OCI-LY3 (cell line): ENCODE data around the gene AKAP9.

Source experiments
- H2AFZ ChIP-seq: fragments of 200-600, 300-600 bp; shearing (Covaris generic); 2 replicates; pipeline ENCODE4 v1.6.0; 2014; ENCODE audit warnings: antibody characterized with exemption, low read depth, low read length
- H3K27ac ChIP-seq: fragments of 200-600, 300-600 bp; sonication (generic); 2 replicates; pipeline ENCODE4 v1.5.1; 2014; ENCODE audit warnings: mild to moderate bottlenecking, low read length, moderate library complexity, mixed read lengths
- H3K27me3 ChIP-seq: fragments of 200-600, 300-600 bp; sonication (generic); 2 replicates; pipeline ENCODE4 v1.6.1; 2014; ENCODE audit warnings: low read depth, low read length, mixed read lengths
- H3K36me3 ChIP-seq: fragments of 200-600, 300-600 bp; sonication (generic); replicated peaks from 2 replicates; pipeline ENCODE3; 2014; ENCODE audit warnings: low read depth, low read length, mixed read lengths
- H3K4me1 ChIP-seq: fragments of 300-600, 200-600 bp; sonication (generic); 2 replicates; pipeline ENCODE4 v1.6.1; 2014; ENCODE audit warnings: low read length, mixed read lengths
- H3K4me2 ChIP-seq: fragments of 200-600, 300-600 bp; sonication (generic); 2 replicates; pipeline ENCODE4 v1.6.1; 2014; ENCODE audit warnings: low read length, mixed read lengths
- H3K4me3 ChIP-seq: fragments of 300-600, 200-600 bp; sonication (generic); 2 replicates; pipeline ENCODE4 v1.5.1; 2014; ENCODE audit warnings: antibody characterized with exemption, mild to moderate bottlenecking, low read length, moderate library complexity
- H3K79me2 ChIP-seq: fragments of 300-600, 200-600 bp; shearing (Covaris generic); 2 replicates; pipeline ENCODE4 v1.6.1; 2014; ENCODE audit warnings: mild to moderate bottlenecking, low read length, mixed read lengths
- H3K9ac ChIP-seq: fragments of 300-600, 200-600 bp; shearing (Covaris generic); 2 replicates; pipeline ENCODE4 v1.6.0; 2014; ENCODE audit warnings: mild to moderate bottlenecking, low read length, moderate library complexity
- H3K9me3 ChIP-seq: fragments of 200-600, 300-600 bp; shearing (Covaris generic); 2 replicates; pipeline ENCODE4 v1.6.1; 2014; ENCODE audit warnings: low read length, mixed read lengths; ENCODE audit not compliant: insufficient read depth
- H4K20me1 ChIP-seq: fragments of 200-600, 300-600 bp; sonication (generic); 2 replicates; pipeline ENCODE4 v1.6.1; 2016; ENCODE audit warnings: low read length, mixed read lengths; ENCODE audit not compliant: insufficient read depth
- EZH2phosphoT487 ChIP-seq: fragments of 200-600 bp; shearing (Covaris generic); IDR thresholded peaks from 2 replicates; pipeline ENCODE4 v1.6.1; 2018; ENCODE audit warnings: antibody characterized with exemption, mixed run types, low read depth
- TF ChIP-seq, protein P1 (sequence below): fragments of 200-600, 300-600 bp; sonication (generic); IDR thresholded peaks from 2 replicates; pipeline ENCODE4 v1.5.1; 2014; ENCODE audit warnings: antibody characterized with exemption, low read length, low read depth

AKAP9 gene

DNA sequence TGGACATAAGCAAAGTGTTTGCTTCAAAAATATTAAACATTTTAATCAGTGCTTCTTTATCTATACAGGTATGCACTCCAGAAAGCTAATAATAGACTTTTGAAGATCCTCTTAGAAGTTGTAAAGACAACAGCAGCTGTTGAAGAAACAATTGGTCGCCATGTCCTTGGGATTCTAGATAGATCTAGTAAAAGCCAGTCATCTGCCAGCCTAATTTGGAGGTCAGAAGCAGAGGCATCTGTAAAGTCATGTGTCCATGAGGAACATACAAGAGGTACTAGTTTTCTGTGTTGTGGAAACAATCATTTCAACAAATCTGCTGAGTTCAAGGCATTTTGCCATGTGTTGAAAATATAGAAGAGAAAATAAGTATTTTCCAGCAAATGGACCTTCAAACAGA, 104.3 kb downstream of the AKAP9 start:
- Histone ChIP-seq H3K27me3 (no peaks in the 10 kb centered on the region), H3K4me2 (no peak overlapping the region), H4K20me1 (no peaks in the 10 kb centered on the region), H3K79me2 (no peaks in the 10 kb centered on the region), H3K9ac (no peak overlapping the region), H3K9me3 (no peaks in the 10 kb centered on the region), H3K27ac (no peak overlapping the region), H3K4me1 (no peaks in the 10 kb centered on the region), H3K4me3 (no peak overlapping the region), H3K36me3 (peaks cover 24% of the 10 kb centered on the region), H2AFZ (no peak overlapping the region)
- TF ChIP-seq EZH2phosphoT487, result no peak
- TF ChIP-seq, protein P1, sequence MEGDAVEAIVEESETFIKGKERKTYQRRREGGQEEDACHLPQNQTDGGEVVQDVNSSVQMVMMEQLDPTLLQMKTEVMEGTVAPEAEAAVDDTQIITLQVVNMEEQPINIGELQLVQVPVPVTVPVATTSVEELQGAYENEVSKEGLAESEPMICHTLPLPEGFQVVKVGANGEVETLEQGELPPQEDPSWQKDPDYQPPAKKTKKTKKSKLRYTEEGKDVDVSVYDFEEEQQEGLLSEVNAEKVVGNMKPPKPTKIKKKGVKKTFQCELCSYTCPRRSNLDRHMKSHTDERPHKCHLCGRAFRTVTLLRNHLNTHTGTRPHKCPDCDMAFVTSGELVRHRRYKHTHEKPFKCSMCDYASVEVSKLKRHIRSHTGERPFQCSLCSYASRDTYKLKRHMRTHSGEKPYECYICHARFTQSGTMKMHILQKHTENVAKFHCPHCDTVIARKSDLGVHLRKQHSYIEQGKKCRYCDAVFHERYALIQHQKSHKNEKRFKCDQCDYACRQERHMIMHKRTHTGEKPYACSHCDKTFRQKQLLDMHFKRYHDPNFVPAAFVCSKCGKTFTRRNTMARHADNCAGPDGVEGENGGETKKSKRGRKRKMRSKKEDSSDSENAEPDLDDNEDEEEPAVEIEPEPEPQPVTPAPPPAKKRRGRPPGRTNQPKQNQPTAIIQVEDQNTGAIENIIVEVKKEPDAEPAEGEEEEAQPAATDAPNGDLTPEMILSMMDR, result no peak

- no peak overlapping the region for H3K4me3 ChIP-seq
- H3K36me3 ChIP-seq, result peaks cover 7% of the 10 kb centered on the region
- H3K9me3 ChIP-seq, result no peaks in the 10 kb centered on the region
- no peaks in the 10 kb centered on the region for H3K4me1 ChIP-seq
- H3K79me2 ChIP-seq, result no peaks in the 10 kb centered on the region
- TF ChIP-seq EZH2phosphoT487, result no peak
- TF ChIP-seq, protein P1, result no peak
- no peak overlapping the region for H3K9ac ChIP-seq
- H3K27me3 ChIP-seq, result no peaks in the 10 kb centered on the region
- H3K27ac ChIP-seq, result no peak overlapping the region
- H2AFZ ChIP-seq, result no peak overlapping the region
- H3K4me2 ChIP-seq, result no peak overlapping the region
- no peaks in the 10 kb centered on the region for H4K20me1 ChIP-seq
These were observed 111.0 kb downstream of the AKAP9 start for GRCh38 chr7:92051655-92052054.

DNA sequence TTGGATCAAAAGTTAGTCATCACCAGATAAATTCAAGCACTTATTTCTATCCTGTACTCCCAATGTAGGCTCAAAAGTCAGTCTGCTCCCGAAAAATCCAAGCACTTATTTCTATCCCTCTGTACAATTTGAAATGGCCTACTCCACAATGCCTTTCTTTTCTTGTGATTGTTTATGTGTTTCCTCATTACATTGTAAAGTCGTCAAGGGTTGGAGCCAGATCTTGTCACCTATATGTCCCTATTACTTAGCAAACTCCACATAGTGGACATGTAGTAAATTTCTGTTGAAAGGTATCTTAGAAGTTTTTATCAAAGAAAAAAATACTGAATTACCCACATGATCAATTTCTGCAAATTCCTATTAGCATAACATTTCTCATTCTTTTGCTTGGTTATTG, 111.5 kb downstream of the AKAP9 start:
- no peaks in the 10 kb centered on the region for H4K20me1 ChIP-seq
- no peak overlapping the region for H3K4me3 ChIP-seq
- no peaks in the 10 kb centered on the region for H3K9me3 ChIP-seq
- H3K9ac ChIP-seq, result no peak overlapping the region
- H2AFZ ChIP-seq, result no peak overlapping the region
- peaks cover 4% of the 10 kb centered on the region for H3K36me3 ChIP-seq
- TF ChIP-seq, protein P1, result no peak
- TF ChIP-seq EZH2phosphoT487, result no peak
- no peaks in the 10 kb centered on the region for H3K4me1 ChIP-seq
- H3K27ac ChIP-seq, result no peak overlapping the region
- no peak overlapping the region for H3K4me2 ChIP-seq
- no peaks in the 10 kb centered on the region for H3K79me2 ChIP-seq
- H3K27me3 ChIP-seq, result no peaks in the 10 kb centered on the region

DNA sequence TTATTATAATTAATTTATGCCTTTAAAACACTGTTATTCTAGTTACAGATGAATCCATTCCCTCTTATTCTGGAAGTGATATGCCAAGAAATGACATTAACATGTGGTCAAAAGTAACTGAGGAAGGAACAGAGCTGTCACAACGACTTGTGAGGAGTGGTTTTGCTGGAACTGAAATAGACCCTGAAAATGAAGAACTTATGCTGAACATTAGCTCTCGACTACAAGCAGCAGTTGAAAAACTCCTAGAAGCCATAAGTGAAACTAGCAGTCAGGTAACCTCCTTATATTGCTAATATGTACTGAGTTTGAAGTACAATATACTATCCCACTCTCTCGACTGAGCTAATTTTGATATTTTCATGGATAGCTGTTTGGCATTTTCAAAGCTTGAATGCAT, 112.0 kb downstream of the AKAP9 start:
- Histone ChIP-seq H3K27ac (no peak overlapping the region), H2AFZ (no peak overlapping the region), H3K9ac (no peak overlapping the region), H3K4me3 (no peak overlapping the region), H3K27me3 (no peaks in the 10 kb centered on the region), H3K36me3 (peaks cover 4% of the 10 kb centered on the region), H3K9me3 (no peaks in the 10 kb centered on the region), H3K79me2 (no peaks in the 10 kb centered on the region), H3K4me2 (no peak overlapping the region), H4K20me1 (no peaks in the 10 kb centered on the region), H3K4me1 (no peaks in the 10 kb centered on the region)
- TF ChIP-seq, protein P1, result no peak
- no peak for TF ChIP-seq EZH2phosphoT487
